ENCODE results near the gene SAG. TPM values are rescaled to one million over a fixed set of nuclear protein-coding genes. Genes with fewer than 3 reads are reported as not detected.

Gene SAG
- total and polyA plus RNA-seq, 9 of the 15 experiments (the other 6 are each of a cell fraction or from before 2014, with no cell fraction given), result 0.04 to 0.64 (median 0.31) TPM; not detected in 5

- CTCF ChIA-PET (ENCODE audit: low intra/inter-chr PET ratio), result no interaction called here
- Histone ChIP-seq H3K9ac (ENCODE audit: insufficient read depth in 1 of 2, low read depth in 2 of 2, low read length in 2 of 2) (no peak overlapping the region), H2AFZ (ENCODE audit: low read depth, low read length) (peak overlapping the region; percentile 87; the same call in 1 of the 2 replicates), H3K36me3 (ENCODE audit: control insufficient read depth, insufficient read depth, low read length) (no peaks in the 10 kb centered on the region), H3K79me2 (ENCODE audit: control insufficient read depth, insufficient read depth, low read length) (no peaks in the 10 kb centered on the region), H3K9me3 (replicated peaks; ENCODE audit: control insufficient read depth, insufficient read depth, low read depth, low read length) (no peaks in the 10 kb centered on the region), H3K4me1 (replicated peaks in 1 of 2; ENCODE audit: control insufficient read depth in 2 of 2, insufficient read depth in 2 of 2, low read length in 2 of 2) (peaks cover 0 to 21% of the 10 kb centered on the region in 2 experiments; a peak in 4 of 5 replicates), H3K4me3 (no peak overlapping the region), H3K9me1 (ENCODE audit: control insufficient read depth, insufficient read depth, low read length) (peaks cover 3% of the 10 kb centered on the region), H4K20me1 (replicated peaks; ENCODE audit: control insufficient read depth, insufficient read depth, low read length) (no peaks in the 10 kb centered on the region), H3K27ac (ENCODE audit: extremely low read depth, low read depth, low read length) (no peak overlapping the region), H3K27me3 (ENCODE audit: control insufficient read depth in 2 of 2, insufficient read depth in 2 of 2, low read length in 2 of 2) (0 out of 5 replicates have a peak, but pooled peaks cover 0 to 4% of the 10 kb centered on the region in 2 experiments), H3K4me2 (ENCODE audit: insufficient read depth, low read length) (no peak overlapping the region)
- intact Hi-C loops (cut with micrococcal nuclease) (no loop called here), in situ Hi-C loops (cut with MboI) (no loop called here)
- no peak for FAIRE-seq
- ATAC-seq, result no peak
- DNase-seq (ENCODE audit: extremely low read depth in 1 of 4, low spot score in 3 of 4), result no peak
- 61% methylated on average over 4 of the region's 4 CpGs for WGBS (ENCODE audit: insufficient coverage, low coverage, missing lambda C conversion rate)
- BruUV-seq (replicated peaks), result no TSS peak
- POLR2A ChIA-PET, result interaction anchor here (0.7 kb wide), 1 partner anchor 21 kb away, joined by 3 read pairs; no protein-coding TSS in a partner anchor
- TF ChIP-seq STAG1 (CRISPR knock-in tag; IDR thresholded peaks at IDR 0.05; ENCODE audit: borderline replicate concordance) (no peak), RCOR1 (IDR thresholded peaks at IDR 0.05; ENCODE audit: borderline replicate concordance in 1 of 2, low read depth in 2 of 2, low read length in 2 of 2) (no peak), GABPB1 (CRISPR knock-in tag; IDR thresholded peaks at IDR 0.05) (no peak), ZNF830 (CRISPR knock-in tag; IDR thresholded peaks at IDR 0.05) (no peak), BCOR (IDR thresholded peaks at IDR 0.05) (no peak), NCOA1 (IDR thresholded peaks at IDR 0.05; ENCODE audit: low read depth) (no peak), POU5F1 (IDR thresholded peaks at IDR 0.05; ENCODE audit: borderline replicate concordance, low read depth, low read length, partially characterized antibody) (no peak), ZNF398 (CRISPR knock-in tag; IDR thresholded peaks at IDR 0.05) (no peak), PBX2 (CRISPR knock-in tag; IDR thresholded peaks at IDR 0.05; ENCODE audit: low read depth) (no peak), PBX2 (tag; conservative IDR thresholded peaks at IDR 0.05; ENCODE audit: low read depth) (no peak)
- TF ChIP-seq, protein P1, sequence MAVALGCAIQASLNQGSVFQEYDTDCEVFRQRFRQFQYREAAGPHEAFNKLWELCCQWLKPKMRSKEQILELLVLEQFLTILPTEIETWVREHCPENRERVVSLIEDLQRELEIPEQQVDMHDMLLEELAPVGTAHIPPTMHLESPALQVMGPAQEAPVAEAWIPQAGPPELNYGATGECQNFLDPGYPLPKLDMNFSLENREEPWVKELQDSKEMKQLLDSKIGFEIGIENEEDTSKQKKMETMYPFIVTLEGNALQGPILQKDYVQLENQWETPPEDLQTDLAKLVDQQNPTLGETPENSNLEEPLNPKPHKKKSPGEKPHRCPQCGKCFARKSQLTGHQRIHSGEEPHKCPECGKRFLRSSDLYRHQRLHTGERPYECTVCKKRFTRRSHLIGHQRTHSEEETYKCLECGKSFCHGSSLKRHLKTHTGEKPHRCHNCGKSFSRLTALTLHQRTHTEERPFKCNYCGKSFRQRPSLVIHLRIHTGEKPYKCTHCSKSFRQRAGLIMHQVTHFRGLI (CRISPR knock-in tag; IDR thresholded peaks at IDR 0.05), result no peak
- TF ChIP-seq, protein P2, sequence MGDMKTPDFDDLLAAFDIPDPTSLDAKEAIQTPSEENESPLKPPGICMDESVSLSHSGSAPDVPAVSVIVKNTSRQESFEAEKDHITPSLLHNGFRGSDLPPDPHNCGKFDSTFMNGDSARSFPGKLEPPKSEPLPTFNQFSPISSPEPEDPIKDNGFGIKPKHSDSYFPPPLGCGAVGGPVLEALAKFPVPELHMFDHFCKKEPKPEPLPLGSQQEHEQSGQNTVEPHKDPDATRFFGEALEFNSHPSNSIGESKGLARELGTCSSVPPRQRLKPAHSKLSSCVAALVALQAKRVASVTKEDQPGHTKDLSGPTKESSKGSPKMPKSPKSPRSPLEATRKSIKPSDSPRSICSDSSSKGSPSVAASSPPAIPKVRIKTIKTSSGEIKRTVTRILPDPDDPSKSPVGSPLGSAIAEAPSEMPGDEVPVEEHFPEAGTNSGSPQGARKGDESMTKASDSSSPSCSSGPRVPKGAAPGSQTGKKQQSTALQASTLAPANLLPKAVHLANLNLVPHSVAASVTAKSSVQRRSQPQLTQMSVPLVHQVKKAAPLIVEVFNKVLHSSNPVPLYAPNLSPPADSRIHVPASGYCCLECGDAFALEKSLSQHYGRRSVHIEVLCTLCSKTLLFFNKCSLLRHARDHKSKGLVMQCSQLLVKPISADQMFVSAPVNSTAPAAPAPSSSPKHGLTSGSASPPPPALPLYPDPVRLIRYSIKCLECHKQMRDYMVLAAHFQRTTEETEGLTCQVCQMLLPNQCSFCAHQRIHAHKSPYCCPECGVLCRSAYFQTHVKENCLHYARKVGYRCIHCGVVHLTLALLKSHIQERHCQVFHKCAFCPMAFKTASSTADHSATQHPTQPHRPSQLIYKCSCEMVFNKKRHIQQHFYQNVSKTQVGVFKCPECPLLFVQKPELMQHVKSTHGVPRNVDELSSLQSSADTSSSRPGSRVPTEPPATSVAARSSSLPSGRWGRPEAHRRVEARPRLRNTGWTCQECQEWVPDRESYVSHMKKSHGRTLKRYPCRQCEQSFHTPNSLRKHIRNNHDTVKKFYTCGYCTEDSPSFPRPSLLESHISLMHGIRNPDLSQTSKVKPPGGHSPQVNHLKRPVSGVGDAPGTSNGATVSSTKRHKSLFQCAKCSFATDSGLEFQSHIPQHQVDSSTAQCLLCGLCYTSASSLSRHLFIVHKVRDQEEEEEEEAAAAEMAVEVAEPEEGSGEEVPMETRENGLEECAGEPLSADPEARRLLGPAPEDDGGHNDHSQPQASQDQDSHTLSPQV (IDR thresholded peaks at IDR 0.05), result no peak
Observed at GRCh38 chr2:233328922-233329321, 21.3 kb downstream of the SAG start.
